MM.1S (cell line): ENCODE data around the gene RHOT2.
A peak's percentile ranks its signal among the peaks of the same experiment; 100 is the strongest.

ENCODE experiments used
- DNase-seq: peaks from one replicate; pipeline ENCODE4 v3.0.0-alpha.2; 2015
- H2AFZ ChIP-seq: fragments of 300-600 bp; sonication (generic); 2 replicates; pipeline ENCODE4 v1.6.0; 2016; ENCODE audit warnings: antibody characterized with exemption, low read length
- H3F3A ChIP-seq: fragments of 300-600 bp; sonication (generic); 2 replicates; pipeline ENCODE4 v1.6.1; 2016; ENCODE audit warnings: mild to moderate bottlenecking, antibody characterized with exemption, low read length, moderate library complexity, mixed read lengths; ENCODE audit not compliant: insufficient read depth
- H3K27ac ChIP-seq: fragments of 300-600 bp; sonication (generic); 2 replicates; pipeline ENCODE4 v1.5.1; 2016; ENCODE audit warnings: mild to moderate bottlenecking, low read length
- H3K27me3 ChIP-seq: fragments of 300-600 bp; sonication (generic); replicated peaks from 2 replicates; pipeline ENCODE4 v1.6.0; 2016; ENCODE audit warnings: low read length; ENCODE audit not compliant: insufficient read depth
- H3K36me3 ChIP-seq: fragments of 300-600 bp; sonication (generic); replicated peaks from 2 replicates; pipeline ENCODE4 v1.6.1; 2016; ENCODE audit warnings: mild to moderate bottlenecking, low read length, mixed read lengths; ENCODE audit not compliant: insufficient read depth
- H3K4me1 ChIP-seq: fragments of 300-600 bp; sonication (generic); 2 replicates; pipeline ENCODE4 v1.6.1; 2016; ENCODE audit warnings: low read length, mixed read lengths
- H3K4me2 ChIP-seq: fragments of 300-600 bp; sonication (generic); 2 replicates; pipeline ENCODE4 v1.6.0; 2016; ENCODE audit warnings: low read depth, low read length
- H3K4me3 ChIP-seq: fragments of 300-600 bp; sonication (generic); 2 replicates; pipeline ENCODE4 v1.5.1; 2016; ENCODE audit warnings: low read length, mixed read lengths
- H3K79me2 ChIP-seq: fragments of 300-600 bp; sonication (generic); 2 replicates; pipeline ENCODE4 v1.6.1; 2016; ENCODE audit warnings: mixed run types, low read length, mixed read lengths
- H3K9ac ChIP-seq: fragments of 300-600 bp; sonication (generic); 2 replicates; pipeline ENCODE4 v1.6.1; 2016; ENCODE audit warnings: low read length, mixed read lengths
- H3K9me2 ChIP-seq: fragments of 300-600 bp; sonication (generic); replicated peaks from 2 replicates; pipeline ENCODE4 v1.6.1; 2016; ENCODE audit warnings: mild to moderate bottlenecking, low read length, mixed read lengths; ENCODE audit not compliant: insufficient read depth
- H3K9me3 ChIP-seq: fragments of 300-600 bp; sonication (generic); replicated peaks from 2 replicates; pipeline ENCODE4 v1.6.1; 2016; ENCODE audit warnings: mild to moderate bottlenecking, low read length, mixed read lengths; ENCODE audit not compliant: insufficient read depth
- H4K20me1 ChIP-seq: fragments of 300-600 bp; sonication (generic); 2 replicates; pipeline ENCODE4 v1.6.1; 2016; ENCODE audit warnings: mild to moderate bottlenecking, low read length, moderate library complexity, mixed read lengths; ENCODE audit not compliant: insufficient read depth
- EZH2 ChIP-seq: fragments of 300-600 bp; sonication (generic); optimal IDR thresholded peaks from 2 replicates; pipeline ENCODE3; 2017; ENCODE audit warnings: low read depth, mild to moderate bottlenecking, antibody characterized with exemption, low read length, mixed read lengths
- EZH2phosphoT487 ChIP-seq: fragments of 300-600 bp; sonication (generic); IDR thresholded peaks from 2 replicates; pipeline ENCODE4 v1.6.1; 2018; ENCODE audit warnings: antibody characterized with exemption, low read length
- TF ChIP-seq, protein P1 (sequence below): fragments of 300-600 bp; sonication (generic); IDR thresholded peaks from 2 replicates; pipeline ENCODE4 v1.5.1; 2016; ENCODE audit warnings: antibody characterized with exemption, low read length, mixed read lengths

Gene RHOT2

DNA sequence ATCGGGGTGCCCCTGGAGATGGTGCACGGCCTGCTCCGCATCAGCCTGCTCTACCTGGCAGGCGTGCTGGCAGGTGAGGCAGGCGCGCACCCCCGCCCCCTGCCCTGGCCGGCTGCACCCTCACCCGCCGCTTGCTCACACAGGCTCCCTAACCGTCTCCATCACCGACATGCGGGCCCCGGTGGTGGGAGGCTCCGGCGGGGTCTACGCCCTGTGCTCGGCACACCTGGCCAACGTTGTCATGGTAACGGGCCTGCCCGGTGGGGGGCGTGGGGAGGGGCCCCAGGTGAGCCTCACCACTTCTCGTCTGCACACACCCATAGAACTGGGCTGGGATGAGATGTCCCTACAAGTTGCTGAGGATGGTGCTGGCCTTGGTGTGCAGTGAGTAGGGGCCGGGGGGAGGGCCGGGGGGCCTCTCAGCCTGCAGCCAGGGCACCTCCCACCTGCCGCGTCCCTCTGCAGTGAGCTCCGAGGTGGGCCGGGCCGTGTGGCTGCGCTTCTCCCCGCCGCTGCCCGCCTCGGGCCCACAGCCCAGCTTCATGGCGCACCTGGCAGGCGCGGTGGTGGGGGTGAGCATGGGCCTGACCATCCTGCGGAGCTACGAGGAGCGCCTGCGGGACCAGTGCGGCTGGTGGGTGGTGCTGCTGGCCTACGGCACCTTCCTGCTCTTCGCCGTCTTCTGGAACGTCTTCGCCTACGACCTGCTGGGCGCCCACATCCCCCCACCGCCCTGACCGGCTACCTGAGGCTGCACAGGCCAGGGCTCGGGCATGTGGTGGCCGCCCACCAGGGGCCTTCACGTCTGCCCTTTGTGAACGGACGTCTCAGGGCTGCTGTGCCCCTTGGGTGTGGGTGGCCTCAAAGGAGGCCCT lies 9.6 kb downstream of the RHOT2 start:
- H3F3A ChIP-seq, result 0 out of 2 replicates have a peak, but pooled peaks cover 4% of the 10 kb centered on the region
- H3K9ac ChIP-seq, result no peak overlapping the region
- H3K36me3 ChIP-seq, result no peaks in the 10 kb centered on the region
- no peaks in the 10 kb centered on the region for H3K27me3 ChIP-seq
- no peak overlapping the region for H3K4me3 ChIP-seq
- H3K79me2 ChIP-seq, result peaks cover 20% of the 10 kb centered on the region
- H3K9me2 ChIP-seq, result no peaks in the 10 kb centered on the region
- peaks cover 8% of the 10 kb centered on the region; the same call in 1 of the 2 replicates for H3K4me1 ChIP-seq
- no peaks in the 10 kb centered on the region for H3K9me3 ChIP-seq
- no peaks in the 10 kb centered on the region for H4K20me1 ChIP-seq
- no peak for DNase-seq
- H2AFZ ChIP-seq, result no peak overlapping the region
- no peak overlapping the region for H3K27ac ChIP-seq
- no peak for TF ChIP-seq EZH2
- TF ChIP-seq, protein P1, sequence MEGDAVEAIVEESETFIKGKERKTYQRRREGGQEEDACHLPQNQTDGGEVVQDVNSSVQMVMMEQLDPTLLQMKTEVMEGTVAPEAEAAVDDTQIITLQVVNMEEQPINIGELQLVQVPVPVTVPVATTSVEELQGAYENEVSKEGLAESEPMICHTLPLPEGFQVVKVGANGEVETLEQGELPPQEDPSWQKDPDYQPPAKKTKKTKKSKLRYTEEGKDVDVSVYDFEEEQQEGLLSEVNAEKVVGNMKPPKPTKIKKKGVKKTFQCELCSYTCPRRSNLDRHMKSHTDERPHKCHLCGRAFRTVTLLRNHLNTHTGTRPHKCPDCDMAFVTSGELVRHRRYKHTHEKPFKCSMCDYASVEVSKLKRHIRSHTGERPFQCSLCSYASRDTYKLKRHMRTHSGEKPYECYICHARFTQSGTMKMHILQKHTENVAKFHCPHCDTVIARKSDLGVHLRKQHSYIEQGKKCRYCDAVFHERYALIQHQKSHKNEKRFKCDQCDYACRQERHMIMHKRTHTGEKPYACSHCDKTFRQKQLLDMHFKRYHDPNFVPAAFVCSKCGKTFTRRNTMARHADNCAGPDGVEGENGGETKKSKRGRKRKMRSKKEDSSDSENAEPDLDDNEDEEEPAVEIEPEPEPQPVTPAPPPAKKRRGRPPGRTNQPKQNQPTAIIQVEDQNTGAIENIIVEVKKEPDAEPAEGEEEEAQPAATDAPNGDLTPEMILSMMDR, result no peak
- no peak for TF ChIP-seq EZH2phosphoT487
- H3K4me2 ChIP-seq, result no peak overlapping the region

DNA sequence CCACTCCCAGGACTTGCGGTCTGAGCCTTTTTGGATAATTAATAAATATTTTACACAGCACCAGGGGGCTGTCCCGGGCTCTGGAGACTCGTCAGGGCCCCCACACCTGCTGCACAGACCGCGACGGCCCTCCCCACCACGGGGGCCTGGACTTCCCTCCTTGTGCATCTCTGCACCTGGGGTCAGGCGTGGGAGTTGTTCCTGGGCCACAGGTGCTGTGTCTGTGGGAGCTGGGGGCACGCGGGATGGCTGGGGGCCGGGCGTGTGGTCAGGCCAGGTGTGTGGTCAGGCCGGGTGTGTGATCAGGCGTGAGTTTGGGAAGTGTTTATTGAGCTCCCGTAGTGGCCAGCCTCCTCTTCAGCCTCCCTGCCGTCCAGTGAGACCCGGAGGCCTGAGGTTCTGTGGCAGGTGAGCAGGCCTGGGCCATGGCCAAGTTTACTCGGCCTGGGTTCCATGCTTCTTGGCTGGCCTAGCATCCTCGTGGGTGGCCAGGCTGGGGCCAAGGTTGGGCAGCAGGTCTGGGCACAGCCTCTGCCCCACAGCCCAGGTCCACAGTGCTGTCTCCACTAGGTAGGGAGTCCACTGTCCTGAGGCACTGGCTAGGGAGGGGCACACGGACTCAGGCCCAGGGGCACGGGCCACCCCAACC lies 10.4 kb downstream of the RHOT2 start:
- peaks cover 8% of the 10 kb centered on the region; the same call in 1 of the 2 replicates for H3K4me1 ChIP-seq
- TF ChIP-seq, protein P1, result no peak
- TF ChIP-seq EZH2, result no peak
- no peak for TF ChIP-seq EZH2phosphoT487
- no peak overlapping the region for H3K4me2 ChIP-seq
- no peak for DNase-seq
- H4K20me1 ChIP-seq, result no peaks in the 10 kb centered on the region
- H3K4me3 ChIP-seq, result no peak overlapping the region
- no peaks in the 10 kb centered on the region for H3K36me3 ChIP-seq
- no peak overlapping the region for H3K27ac ChIP-seq
- H2AFZ ChIP-seq, result no peak overlapping the region
- H3K9me2 ChIP-seq, result no peaks in the 10 kb centered on the region
- no peaks in the 10 kb centered on the region for H3K27me3 ChIP-seq
- H3K79me2 ChIP-seq, result peaks cover 28% of the 10 kb centered on the region
- 0 out of 2 replicates have a peak, but pooled peaks cover 4% of the 10 kb centered on the region for H3F3A ChIP-seq
- H3K9ac ChIP-seq, result no peak overlapping the region
- no peaks in the 10 kb centered on the region for H3K9me3 ChIP-seq

DNA sequence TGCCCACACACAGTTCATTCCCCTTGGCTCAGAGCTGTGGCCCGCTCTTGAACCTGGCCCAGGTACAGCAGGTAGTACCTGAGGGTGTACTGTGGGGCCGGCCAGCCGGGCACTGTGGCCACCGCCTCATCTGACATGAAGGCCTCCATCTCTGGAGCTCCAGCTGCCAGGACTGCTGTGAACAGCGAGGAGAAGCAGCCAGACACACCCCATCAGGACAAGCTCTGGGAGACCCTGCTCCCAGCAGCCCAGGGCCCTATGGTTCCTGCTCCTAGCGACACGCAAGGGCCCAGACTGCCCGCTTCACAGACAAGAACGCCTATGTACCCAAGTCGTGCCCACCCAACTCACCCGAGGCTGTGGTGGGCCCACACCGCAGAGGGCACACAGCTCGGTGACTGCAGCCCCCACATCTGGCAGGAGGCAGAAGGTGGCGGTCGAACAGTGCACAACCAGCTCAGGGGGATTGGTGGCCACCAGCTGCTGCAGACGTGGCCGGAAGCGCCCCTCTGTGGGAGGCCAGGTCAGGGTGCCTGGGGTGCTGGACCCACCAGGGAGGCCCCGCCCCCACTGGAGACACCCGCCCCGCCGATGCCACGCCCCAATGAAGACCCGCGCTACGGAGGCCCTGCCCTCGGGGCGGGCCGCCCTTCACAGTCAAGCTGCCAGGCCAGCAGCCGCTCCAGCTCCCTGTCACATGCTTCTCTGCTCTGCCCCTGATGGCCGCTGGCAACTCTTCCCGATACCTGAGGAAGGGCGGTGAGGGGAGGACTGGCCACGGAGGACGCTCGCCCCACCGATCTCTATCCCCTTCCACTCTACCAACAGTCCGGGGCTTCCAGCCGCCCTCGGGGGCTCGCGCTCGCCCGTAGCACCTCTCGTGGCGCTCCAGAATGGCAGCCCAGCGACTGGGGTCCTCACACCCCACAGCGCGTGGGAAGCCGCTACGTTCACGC lies 11.2 kb downstream of the RHOT2 start:
- H2AFZ ChIP-seq, result peak overlapping the region; percentile 58; the same call in 1 of the 2 replicates
- TF ChIP-seq EZH2phosphoT487, result no peak
- TF ChIP-seq, protein P1, result no peak
- H3K27ac ChIP-seq, result no peak overlapping the region
- no peaks in the 10 kb centered on the region for H3K27me3 ChIP-seq
- H4K20me1 ChIP-seq, result no peaks in the 10 kb centered on the region
- no peak for DNase-seq
- no peaks in the 10 kb centered on the region for H3K36me3 ChIP-seq
- no peaks in the 10 kb centered on the region for H3K9me3 ChIP-seq
- H3K9ac ChIP-seq, result no peak overlapping the region
- H3K4me1 ChIP-seq, result peaks cover 8% of the 10 kb centered on the region; the same call in 1 of the 2 replicates
- no peaks in the 10 kb centered on the region for H3K9me2 ChIP-seq
- H3F3A ChIP-seq, result 0 out of 2 replicates have a peak, but pooled peaks cover 4% of the 10 kb centered on the region
- peaks cover 32% of the 10 kb centered on the region for H3K79me2 ChIP-seq
- peak overlapping the region; percentile 59; the same call in 1 of the 2 replicates for H3K4me2 ChIP-seq
- no peak overlapping the region for H3K4me3 ChIP-seq
